HT-29 (cell line): ENCODE results near the gene KIF2C. TPM values are rescaled to one million over a fixed set of nuclear protein-coding genes. Genes with fewer than 3 reads are reported as not detected.
A peak's percentile ranks its signal among the peaks of the same experiment; 100 is the strongest.
"Not testable (repeated sequence)": the region's sequence is repeated elsewhere in the genome, so short reads cannot be mapped to it uniquely, and the experiment has no call there.

ENCODE experiments used
- DNase-seq: peaks from one replicate; pipeline ENCODE4 v3.0.0-alpha.2; 2015; ENCODE audit warnings: low spot score
- total RNA-seq: library from RNA; depleted of rRNA; stranded (reverse); fragments of >200 nt; shearing (Covaris generic); gene quantifications from 2 replicates; pipeline ENCODE4 v1.2.3, GENCODE V29; 2014

Gene KIF2C
- total RNA-seq, 1 experiment from 2014 or later: 57.1 TPM

GRCh38 chr1:44792736-44793502, 53.3 kb downstream of the KIF2C start:
- no peak for DNase-seq

GRCh38 chr1:44797886-44798285, 58.2 kb downstream of the KIF2C start:
- not testable (repeated sequence) for DNase-seq

- DNase-seq: no peak
Measured at GRCh38 chr1:44798481-44799365, 59.1 kb downstream of the KIF2C start.

- peak; percentile 98 for DNase-seq
Measured at GRCh38 chr1:44799770-44800584, 60.3 kb downstream of the KIF2C start, which contains the start of gene PLK3. PLK3 (plus strand) TSS chr1:44800377; CDS start chr1:44800464, 87 bp downstream.

GRCh38 chr1:44801491-44802305, 62.1 kb downstream of the KIF2C start:
- peak; percentile 43 for DNase-seq

GRCh38 chr1:44802306-44803061, 62.8 kb downstream of the KIF2C start:
- DNase-seq: peak; percentile 16

- DNase-seq: no peak
Measured at GRCh38 chr1:44803062-44803311, 63.4 kb downstream of the KIF2C start.

GRCh38 chr1:44803312-44804095, 63.9 kb downstream of the KIF2C start:
- DNase-seq: peak; percentile 9

- DNase-seq: peak; percentile 29
Measured at GRCh38 chr1:44805311-44806024, 65.8 kb downstream of the KIF2C start.

- DNase-seq: no peak
Measured at GRCh38 chr1:44806025-44806703, 66.5 kb downstream of the KIF2C start.

- no peak for DNase-seq
Measured at GRCh38 chr1:44806704-44807363, 67.2 kb downstream of the KIF2C start, which contains the start of gene DYNLT4. DYNLT4 (minus strand) TSS chr1:44807351; CDS start chr1:44806668, 683 bp downstream.

GRCh38 chr1:44807364-44808062, 67.9 kb downstream of the KIF2C start:
- DNase-seq: peak; percentile 99

- DNase-seq: peak; percentile 61
Measured at GRCh38 chr1:44808063-44808937, 68.7 kb downstream of the KIF2C start, which contains the start of gene BTBD19. BTBD19 (plus strand) TSS chr1:44808523; CDS start chr1:44808821, 298 bp downstream.

GRCh38 chr1:44808938-44809917, 69.6 kb downstream of the KIF2C start:
- DNase-seq: peak; percentile 80
